ENCODE data around the gene KATNBL1.

The KATNBL1 gene

DNA sequence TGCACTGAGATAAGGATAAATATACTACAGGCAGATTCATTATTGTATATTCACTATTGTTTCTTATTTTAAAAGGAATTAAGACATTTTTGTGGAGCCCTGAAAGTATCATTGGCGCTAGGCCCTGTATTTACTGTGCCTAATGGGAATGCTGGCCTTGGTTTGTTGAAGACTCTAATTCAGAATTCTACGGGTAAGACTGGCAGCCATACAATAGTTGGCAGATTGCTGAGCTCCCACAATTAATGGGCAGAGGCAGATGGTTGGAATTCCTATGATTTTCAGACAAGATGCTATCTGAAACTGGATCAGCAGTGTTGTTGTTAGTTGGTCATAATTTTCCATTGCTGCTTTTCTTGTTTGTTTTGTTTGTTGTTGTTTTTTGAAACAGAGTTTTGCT is 93.3 kb downstream of the KATNBL1 start:
- no peak for DNase-seq (ENCODE audit: low spot score)

GRCh38 chr15:34114739-34115138 is 95.2 kb downstream of the KATNBL1 start:
- no peak for DNase-seq (ENCODE audit: low spot score)

DNA sequence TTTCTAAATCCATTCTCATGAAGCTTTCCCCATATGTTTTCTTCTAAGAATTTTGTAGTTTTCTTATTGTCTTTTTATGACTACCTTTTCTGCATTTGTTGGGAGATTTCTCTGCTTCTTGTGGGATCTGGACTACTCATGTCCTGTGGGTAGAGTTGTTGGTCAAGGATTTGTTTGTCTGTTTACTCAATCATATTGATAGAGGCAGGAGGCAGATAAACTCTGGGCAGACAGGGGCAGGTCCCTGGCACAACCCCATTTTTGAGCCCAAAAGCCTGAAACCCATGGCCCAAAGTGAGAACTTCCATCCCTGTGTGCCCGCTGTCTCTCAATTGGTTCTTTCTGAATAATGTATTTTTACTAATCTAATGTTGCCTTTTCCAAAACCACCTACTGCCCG is 95.7 kb downstream of the KATNBL1 start:
- no peak for DNase-seq (ENCODE audit: low spot score)

GRCh38 chr15:34111488-34111887 is 98.4 kb downstream of the KATNBL1 start:
- no peak for DNase-seq (ENCODE audit: low spot score)

DNA sequence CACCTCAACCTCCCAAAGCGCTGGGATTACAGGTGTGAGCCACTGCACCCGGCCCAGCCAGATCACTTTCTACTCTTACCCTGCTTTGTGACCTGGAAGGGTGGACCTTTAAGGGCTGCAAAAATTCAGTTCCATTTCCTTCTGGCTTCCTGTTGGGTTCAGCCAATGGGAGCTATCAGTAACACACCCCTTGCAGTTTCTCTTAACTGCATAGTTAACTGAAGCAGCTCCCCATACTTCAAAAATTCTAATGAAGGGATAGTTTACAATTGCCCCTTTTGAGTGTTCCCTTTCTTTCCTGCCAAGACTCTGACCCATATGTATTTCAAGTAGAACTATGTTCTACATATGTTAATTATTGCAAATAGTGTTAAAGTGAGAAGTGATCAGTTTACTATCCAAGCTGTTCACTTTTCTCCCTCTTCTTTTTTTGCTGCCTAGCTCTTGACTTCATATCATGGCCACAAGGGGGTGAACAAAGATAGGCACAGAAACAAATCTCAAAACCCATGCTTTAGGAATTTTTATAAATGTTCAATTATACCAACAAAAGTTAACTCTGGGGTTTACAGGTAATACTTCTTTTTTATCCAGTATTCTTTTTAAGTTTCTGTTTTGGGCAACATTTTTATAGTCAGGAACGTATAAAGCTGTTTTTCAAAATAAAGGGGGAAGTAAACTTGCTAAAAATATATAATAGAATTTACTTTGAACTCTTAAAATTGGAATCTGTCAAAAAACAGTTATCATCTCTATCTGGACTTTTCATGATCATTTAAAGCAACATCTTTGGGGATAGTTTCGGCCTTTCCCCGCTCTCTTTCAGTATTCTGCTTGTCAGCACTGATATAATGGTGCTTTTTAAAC is 99.9 kb downstream of the KATNBL1 start:
- DNase-seq (ENCODE audit: low spot score): peak; percentile 63

DNA sequence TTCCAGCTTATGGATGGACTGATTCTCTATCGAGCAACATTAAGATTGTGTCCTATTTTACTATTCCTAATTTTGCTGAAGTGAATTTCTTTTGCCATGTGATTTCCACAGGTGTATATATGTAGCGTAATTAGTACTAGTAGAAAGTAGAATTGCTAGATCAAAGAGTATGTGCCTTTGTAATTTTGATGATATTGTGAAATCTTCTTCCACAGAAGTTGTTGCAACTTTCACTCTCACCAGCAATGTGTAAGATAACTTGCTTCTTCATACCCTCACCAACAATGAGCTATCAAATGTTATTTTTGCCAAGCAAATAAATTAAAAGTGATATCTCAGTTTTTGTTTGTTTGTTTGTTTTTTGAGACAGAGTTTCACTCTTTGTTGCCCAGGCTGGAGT is 102.6 kb downstream of the KATNBL1 start:
- DNase-seq (ENCODE audit: low spot score): no peak

- no peak for DNase-seq (ENCODE audit: low spot score)
These were observed 103.5 kb downstream of the KATNBL1 start for GRCh38 chr15:34106423-34106822.

DNA sequence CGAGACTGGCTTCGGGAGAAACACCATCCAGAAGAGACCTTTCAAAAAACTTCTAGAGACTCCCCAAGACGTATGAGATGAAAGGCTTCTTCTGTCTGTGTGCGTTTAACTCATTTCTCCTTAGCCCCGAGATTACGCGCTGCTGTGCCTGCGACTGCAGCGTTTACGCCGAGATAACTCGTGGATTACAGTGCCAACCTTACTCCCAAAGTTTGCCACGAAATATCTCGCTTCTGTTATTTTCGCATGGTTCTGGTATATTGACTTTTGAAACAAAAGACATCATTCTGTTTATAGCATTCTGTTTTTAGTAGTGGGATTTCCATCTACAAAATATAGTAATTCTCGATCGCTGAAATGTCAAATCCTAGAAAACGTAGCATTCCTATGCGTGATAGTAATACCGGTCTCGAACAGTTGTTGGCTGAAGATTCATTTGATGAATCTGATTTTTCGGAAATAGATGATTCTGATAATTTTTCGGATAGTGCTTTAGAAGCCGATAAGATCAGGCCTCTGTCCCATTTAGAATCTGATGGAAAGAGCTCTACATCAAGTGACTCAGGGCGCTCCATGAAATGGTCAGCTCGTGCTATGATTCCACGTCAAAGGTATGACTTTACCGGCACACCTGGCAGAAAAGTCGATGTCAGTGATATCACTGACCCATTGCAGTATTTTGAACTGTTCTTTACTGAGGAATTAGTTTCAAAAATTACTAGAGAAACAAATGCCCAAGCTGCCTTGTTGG is 107.5 kb downstream of the KATNBL1 start:
- DNase-seq (ENCODE audit: low spot score): no peak

DNA sequence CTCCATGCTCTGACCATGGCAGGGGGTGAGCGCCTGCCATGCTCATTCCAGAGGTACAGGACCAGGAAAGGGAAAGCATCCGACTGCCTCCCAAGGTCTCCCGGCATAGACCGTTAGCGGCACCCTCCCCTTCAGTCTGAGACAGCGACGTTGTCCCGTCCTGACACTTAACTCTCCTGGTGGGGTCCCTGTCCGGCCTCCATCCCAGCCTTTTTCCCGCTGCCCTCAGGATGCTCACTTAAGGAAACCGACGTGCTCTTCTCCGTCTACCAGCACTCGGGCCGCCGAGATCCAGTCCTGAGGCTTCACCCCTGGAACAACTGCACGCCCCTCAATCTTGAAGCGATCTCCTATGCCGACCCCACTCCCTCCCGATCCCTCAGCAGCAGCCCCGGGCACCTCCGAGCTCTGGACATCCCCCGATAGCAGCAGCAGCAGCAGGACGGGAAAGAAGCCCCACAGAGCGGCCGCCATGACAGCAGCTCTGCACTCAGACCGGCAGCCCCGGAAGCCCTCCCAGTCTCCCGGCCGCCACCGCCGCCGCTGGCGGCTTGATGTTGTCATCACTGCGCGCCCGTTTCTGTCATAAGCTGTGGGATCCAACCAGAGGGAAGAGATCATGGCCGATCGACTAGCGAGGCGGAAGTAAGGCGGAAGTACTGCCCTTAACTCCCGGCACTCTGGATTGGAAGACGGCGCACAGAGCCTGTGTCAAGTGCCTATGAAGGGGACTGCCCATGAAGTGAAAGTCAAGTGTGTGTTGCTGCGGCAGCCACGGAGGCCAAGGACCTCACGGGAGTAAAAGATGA is 108.3 kb downstream of the KATNBL1 start, which contains the start of the genes EMC7 and PGBD4:
Gene EMC7, minus strand, starts transcription at position 497 of the 809 bp plus-strand sequence. Its CDS starts 23 bp downstream, at position 474.
Gene PGBD4, plus strand, starts transcription at position 718 of the 809 bp plus-strand sequence. CDS start 449 bp downstream, outside the sequence.
- DNase-seq (ENCODE audit: low spot score): peak; percentile 97

DNA sequence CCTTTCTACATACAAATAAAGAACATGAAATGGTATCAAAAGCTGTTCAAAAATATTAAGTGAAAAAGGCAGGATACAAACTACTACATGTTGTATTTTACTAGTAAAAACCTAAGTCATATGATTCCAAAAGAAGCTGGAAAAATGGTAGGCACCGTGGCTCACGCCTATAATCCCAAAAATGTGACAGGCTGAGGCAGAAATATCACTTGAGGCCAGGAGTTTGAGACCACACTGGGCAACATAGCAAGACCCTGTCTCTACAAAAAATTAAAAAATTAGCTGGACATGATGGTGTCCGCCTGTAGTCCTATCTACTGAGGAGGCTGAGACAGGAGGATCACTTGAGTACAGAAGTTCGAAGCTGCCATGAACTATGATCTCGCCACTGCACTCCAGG is 110.0 kb downstream of the KATNBL1 start:
- no peak for DNase-seq (ENCODE audit: low spot score)
